HepG2 (cell line): ENCODE measurements around the gene TMEM233. TPM values are rescaled to one million over a fixed set of nuclear protein-coding genes. Genes with fewer than 3 reads are reported as not detected.

Experiments
- FOXP4 ChIP-seq: sonication (generic); formaldehyde crosslinking; IDR thresholded peaks from 2 replicates; pipeline ENCODE4 v1.4.0; 2020; ENCODE audit warnings: missing genetic modification reagents
- GATAD2A ChIP-seq: IDR thresholded peaks from 2 replicates; pipeline ENCODE4 v1.6.1; 2016
- HNF1A ChIP-seq, 2 experiments: sonication (generic) in 1 of 2; formaldehyde crosslinking in 1 of 2; IDR thresholded peaks; 2 replicates each; pipeline versions ENCODE4 v1.4.0 to v1.6.1; 2016 to 2020; ENCODE audit warnings: borderline replicate concordance in 1 of 2, low read depth in 1 of 2, mild to moderate bottlenecking in 1 of 2, missing genetic modification reagents in 1 of 2
- KDM6A ChIP-seq: IDR thresholded peaks from 2 replicates; pipeline ENCODE4 v1.6.1; 2016; ENCODE audit warnings: low read depth
- NCOA2 ChIP-seq: sonication (generic); formaldehyde crosslinking; IDR thresholded peaks from 2 replicates; pipeline ENCODE4 v1.8.0; 2022; ENCODE audit warnings: inconsistent platforms
- NR2F6 ChIP-seq, 2 experiments: IDR thresholded peaks; 2 replicates each; pipeline ENCODE4 v1.6.1; 2016; ENCODE audit warnings: antibody characterized with exemption in 1 of 2, mild to moderate bottlenecking in 1 of 2
- PAXIP1 ChIP-seq: sonication (generic); formaldehyde crosslinking; conservative IDR thresholded peaks from 2 replicates; pipeline ENCODE4 v1.4.0; 2020; ENCODE audit warnings: mild to moderate bottlenecking, missing genetic modification reagents, moderate library complexity
- SOX6 ChIP-seq, 2 experiments: fragments of 450-650 bp in 1 of 2; sonication (generic) in 1 of 2; formaldehyde crosslinking in 1 of 2; IDR thresholded peaks; 2 replicates each; pipeline versions ENCODE4 v1.4.0 to v1.6.1; 2017 to 2020; ENCODE audit warnings: antibody characterized with exemption in 1 of 2, mild to moderate bottlenecking in 1 of 2, missing genetic modification reagents in 1 of 2
- ZNF121 ChIP-seq: sonication (generic); formaldehyde crosslinking; IDR thresholded peaks from 2 replicates; pipeline ENCODE4 v1.5.0; 2020; ENCODE audit warnings: mild to moderate bottlenecking, missing genetic modification reagents
- ZNF431 ChIP-seq: sonication (generic); formaldehyde crosslinking; IDR thresholded peaks from 2 replicates; pipeline ENCODE4 v1.9.0; 2022; ENCODE audit warnings: missing genetic modification reagents, low read depth, mild to moderate bottlenecking, borderline replicate concordance
- ZNF609 ChIP-seq: sonication (generic); formaldehyde crosslinking; IDR thresholded peaks from 2 replicates; pipeline ENCODE4 v1.4.0; 2020; ENCODE audit warnings: mild to moderate bottlenecking, missing genetic modification reagents, borderline replicate concordance
- ZNF784 ChIP-seq: sonication (generic); formaldehyde crosslinking; IDR thresholded peaks from 2 replicates; pipeline ENCODE4 v1.5.1; 2020; ENCODE audit warnings: missing genetic modification reagents, mild to moderate bottlenecking, borderline replicate concordance
- polyA plus RNA-seq, 8 experiments: library from polyadenylated mRNA; depleted of rRNA in 3 of 8; stranded (reverse) in 7 of 8; unstranded in 1 of 8; fragments of >200 nt; fragmentation: Illumina TruSeq in 4 of 8; extraction: Trizol in 4 of 8; gene quantifications; 2 replicates each; pipeline versions ENCODE4 v1.2.1 to v1.2.3, GENCODE V29; 2011 to 2016; ENCODE audit warnings: low read depth in 4 of 8, missing spikeins in 1 of 8, mixed read lengths in 1 of 8; ENCODE audit not compliant: insufficient read depth in 1 of 8
- total RNA-seq, 5 experiments: library from RNA; depleted of rRNA; stranded (reverse); fragments of >200 nt; fragmentation: Illumina TruSeq; extraction: Trizol; gene quantifications; 2 replicates each; pipeline ENCODE4 v1.2.3, GENCODE V29; 2016; ENCODE audit warnings: low read depth in 1 of 5

The TMEM233 gene
- total and polyA plus RNA-seq, 2 of the 13 experiments (the other 11 are each of a cell fraction or from before 2014, with no cell fraction given): 0.03 TPM; not detected in 1

- TF ChIP-seq ZNF609 (peak; percentile 35; the same call in 1 of the 2 replicates), SOX6 (IDR thresholded peaks at IDR 0.05) (no peak), SOX6 (CRISPR knock-in tag; IDR thresholded peaks at IDR 0.05) (peak; percentile 78), GATAD2A (CRISPR knock-in tag) (peak; percentile 81), KDM6A (CRISPR knock-in tag) (peak; percentile 32; the same call in 1 of the 2 replicates), ZNF431 (CRISPR knock-in tag) (peak; percentile 25; the same call in 1 of the 2 replicates), HNF1A (IDR thresholded peaks at IDR 0.05; ENCODE audit: low read depth) (peak; percentile 85), HNF1A (CRISPR knock-in tag; IDR thresholded peaks at IDR 0.05; ENCODE audit: borderline replicate concordance) (peak; percentile 61; the same call in 1 of the 2 replicates), FOXP4 (CRISPR knock-in tag) (peak; percentile 84), NR2F6 (IDR thresholded peaks at IDR 0.05) (no peak), NR2F6 (CRISPR knock-in tag; IDR thresholded peaks at IDR 0.05) (peak; percentile 47; the same call in 1 of the 2 replicates), NCOA2 (peak; percentile 58), ZNF784 (CRISPR knock-in tag) (no peak), PAXIP1 (CRISPR knock-in tag) (peak; percentile 81), ZNF121 (peak; percentile 12; the same call in 1 of the 2 replicates)
Observed at GRCh38 chr12:119683816-119684215, 90.2 kb downstream of the TMEM233 start (continued).
